ENCODE data around the gene COPB1.

The COPB1 gene

DNA sequence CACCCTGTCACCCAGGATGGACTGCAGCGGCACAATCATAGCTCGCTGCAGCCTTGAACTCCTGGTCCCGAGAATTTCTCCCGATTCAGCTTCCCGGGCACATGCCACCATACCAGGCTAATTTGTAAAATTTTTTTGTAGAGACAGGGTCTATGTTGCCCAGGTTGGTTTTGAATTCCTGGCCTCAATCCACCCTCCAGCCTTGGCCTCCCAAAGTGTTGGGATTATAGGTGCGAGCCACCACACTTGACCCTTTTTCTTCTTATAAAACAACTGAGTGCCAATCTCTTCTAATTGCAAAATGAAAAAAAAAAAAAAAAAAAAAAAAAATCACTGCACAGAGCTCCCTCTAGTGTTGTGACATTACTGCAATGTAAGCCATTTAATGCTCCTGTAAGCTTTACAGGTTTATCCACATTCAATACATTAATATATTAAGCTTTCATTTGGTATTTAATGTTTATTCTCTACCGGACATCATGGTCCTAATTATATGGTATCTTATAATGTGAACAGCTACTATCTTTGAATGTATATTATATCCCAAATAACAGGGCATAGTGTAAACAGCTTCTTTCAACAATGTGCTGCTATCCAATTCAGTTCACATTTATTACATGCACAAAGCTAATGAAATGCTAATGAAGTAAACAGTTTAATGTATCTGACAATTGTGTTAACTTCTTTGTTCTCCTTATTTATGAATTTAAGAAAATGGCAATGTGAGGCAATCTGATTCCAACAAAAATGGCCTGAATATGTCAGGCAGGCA, 44.6 kb downstream of the COPB1 start:
- Histone ChIP-seq H3K4me3 (ENCODE audit: low read length in 2 of 2) (no peak overlapping the region), H3K9me3 (ENCODE audit: control insufficient read depth in 2 of 2, low read length in 2 of 2) (no peaks in the 10 kb centered on the region), H3K27me3 (ENCODE audit: control insufficient read depth in 1 of 2, insufficient read depth in 2 of 2, low read length in 2 of 2) (no peaks in the 10 kb centered on the region), H3K9ac (ENCODE audit: low read length in 2 of 2) (no peak overlapping the region), H3K36me3 (ENCODE audit: control insufficient read depth in 2 of 2, insufficient read depth in 2 of 2, low read length in 2 of 2) (peaks cover 9 to 13% of the 10 kb centered on the region in 2 donors), H3K27ac (ENCODE audit: low read length) (no peak overlapping the region), H3K4me1 (ENCODE audit: control insufficient read depth, insufficient read depth, low read length) (no peaks in the 10 kb centered on the region)

DNA sequence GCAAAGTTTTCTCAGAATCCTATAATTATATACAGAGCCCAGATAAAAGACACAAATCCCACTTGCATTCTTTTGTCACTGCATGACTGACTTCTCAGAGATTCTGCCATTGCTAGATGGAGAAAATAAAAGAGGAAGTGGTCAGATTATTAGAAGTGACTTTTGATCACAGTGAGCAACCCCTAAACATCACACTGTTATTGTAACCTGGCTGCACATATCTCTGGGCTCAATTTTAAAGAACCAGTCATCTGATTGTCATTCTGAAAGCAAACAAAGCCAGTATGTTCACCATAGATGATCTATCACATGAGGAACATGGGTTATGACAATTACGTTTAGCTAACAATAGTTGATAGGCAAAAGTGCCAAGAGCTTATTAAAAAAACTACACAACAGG, 47.8 kb downstream of the COPB1 start:
- no peaks in the 10 kb centered on the region for H3K9me3 ChIP-seq (ENCODE audit: control insufficient read depth in 2 of 2, low read length in 2 of 2)
- H3K36me3 ChIP-seq (ENCODE audit: control insufficient read depth in 2 of 2, insufficient read depth in 2 of 2, low read length in 2 of 2) = peaks cover 0 to 5% of the 10 kb centered on the region in 2 donors
- H3K27me3 ChIP-seq (ENCODE audit: control insufficient read depth in 1 of 2, insufficient read depth in 2 of 2, low read length in 2 of 2) = no peaks in the 10 kb centered on the region
- H3K27ac ChIP-seq (ENCODE audit: low read length) = no peak overlapping the region
- H3K9ac ChIP-seq (ENCODE audit: low read length in 2 of 2) = no peak overlapping the region
- H3K4me3 ChIP-seq (ENCODE audit: low read length in 2 of 2) = no peak overlapping the region
- H3K4me1 ChIP-seq (ENCODE audit: control insufficient read depth, insufficient read depth, low read length) = no peaks in the 10 kb centered on the region

DNA sequence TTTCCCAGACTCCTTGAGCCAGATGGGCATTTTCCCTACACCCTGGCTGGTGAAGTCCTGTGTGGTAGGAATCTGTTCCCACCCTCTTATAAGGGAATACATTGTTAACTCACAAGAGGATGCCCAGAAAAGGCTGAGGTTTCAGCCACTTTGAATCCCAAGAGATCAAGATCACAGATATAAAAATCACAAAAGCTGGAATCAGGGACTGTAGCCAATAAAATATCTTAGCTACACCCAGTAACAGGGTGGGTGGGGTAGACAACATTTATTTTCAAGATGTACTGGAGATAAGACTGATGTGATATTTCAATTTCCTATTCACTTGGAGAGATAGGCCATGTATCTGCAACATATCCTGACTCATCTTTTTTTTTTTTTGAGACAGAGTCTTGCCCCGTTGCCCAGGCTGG, 50.3 kb downstream of the COPB1 start:
- Histone ChIP-seq H3K27me3 (ENCODE audit: control insufficient read depth in 1 of 2, insufficient read depth in 2 of 2, low read length in 2 of 2) (no peaks in the 10 kb centered on the region), H3K9me3 (ENCODE audit: control insufficient read depth in 2 of 2, low read length in 2 of 2) (no peaks in the 10 kb centered on the region), H3K27ac (ENCODE audit: low read length) (no peak overlapping the region), H3K9ac (ENCODE audit: low read length in 2 of 2) (no peak overlapping the region), H3K36me3 (ENCODE audit: control insufficient read depth in 2 of 2, insufficient read depth in 2 of 2, low read length in 2 of 2) (peaks cover 0 to 2% of the 10 kb centered on the region in 2 donors), H3K4me3 (ENCODE audit: low read length in 2 of 2) (no peak overlapping the region), H3K4me1 (ENCODE audit: control insufficient read depth, insufficient read depth, low read length) (no peaks in the 10 kb centered on the region)

DNA sequence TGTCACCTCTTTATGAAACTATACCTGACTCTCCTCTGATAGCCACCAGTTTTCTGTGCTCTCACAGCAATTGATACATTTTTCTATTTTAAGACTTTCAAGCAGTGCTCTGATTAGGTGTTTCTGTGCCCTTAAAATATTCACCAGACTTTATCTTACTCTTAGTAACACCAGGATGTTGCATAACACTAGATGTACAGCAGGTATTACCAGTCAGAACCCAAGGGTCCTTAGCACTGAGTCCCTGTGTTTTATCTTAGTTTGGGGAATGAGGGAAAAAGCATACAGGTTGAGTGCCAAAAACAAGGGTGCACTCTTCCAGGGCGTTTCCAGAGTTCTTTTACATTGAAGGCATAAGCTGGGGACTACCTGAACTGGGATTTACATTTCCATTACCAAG, 51.4 kb downstream of the COPB1 start:
- no peak overlapping the region for H3K9ac ChIP-seq (ENCODE audit: low read length in 2 of 2)
- H3K4me1 ChIP-seq (ENCODE audit: control insufficient read depth, insufficient read depth, low read length) = no peaks in the 10 kb centered on the region
- no peak overlapping the region for H3K27ac ChIP-seq (ENCODE audit: low read length)
- H3K36me3 ChIP-seq (ENCODE audit: control insufficient read depth in 2 of 2, insufficient read depth in 2 of 2, low read length in 2 of 2) = peaks cover 0 to 2% of the 10 kb centered on the region in 2 donors
- no peak overlapping the region for H3K4me3 ChIP-seq (ENCODE audit: low read length in 2 of 2)
- no peaks in the 10 kb centered on the region for H3K9me3 ChIP-seq (ENCODE audit: control insufficient read depth in 2 of 2, low read length in 2 of 2)
- no peaks in the 10 kb centered on the region for H3K27me3 ChIP-seq (ENCODE audit: control insufficient read depth in 1 of 2, insufficient read depth in 2 of 2, low read length in 2 of 2)

DNA sequence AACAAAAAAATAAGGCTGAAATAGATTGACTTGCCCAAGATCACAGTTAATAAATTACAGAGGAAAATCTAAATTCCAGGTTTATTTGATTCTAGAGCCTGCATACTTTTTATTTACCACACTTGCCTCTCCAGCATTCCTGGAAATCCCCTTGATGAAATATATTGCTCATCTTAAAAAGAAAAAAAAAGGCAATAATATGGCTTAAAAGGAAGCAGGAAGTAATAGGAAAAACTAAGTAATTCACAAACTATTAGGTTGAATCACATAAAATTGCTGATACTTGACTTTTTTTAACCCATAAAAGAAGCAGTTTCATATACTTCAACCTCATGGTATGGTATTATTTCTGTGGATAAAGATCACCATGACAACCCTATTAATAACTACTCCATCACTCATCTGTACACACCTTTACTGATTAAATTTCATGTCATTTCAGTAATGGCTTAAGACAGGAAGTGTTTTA, 52.9 kb downstream of the COPB1 start:
- H3K27me3 ChIP-seq (ENCODE audit: control insufficient read depth in 1 of 2, insufficient read depth in 2 of 2, low read length in 2 of 2) = no peaks in the 10 kb centered on the region
- H3K9ac ChIP-seq (ENCODE audit: low read length in 2 of 2) = no peak overlapping the region
- no peak overlapping the region for H3K4me3 ChIP-seq (ENCODE audit: low read length in 2 of 2)
- H3K9me3 ChIP-seq (ENCODE audit: control insufficient read depth in 2 of 2, low read length in 2 of 2) = no peaks in the 10 kb centered on the region
- H3K27ac ChIP-seq (ENCODE audit: low read length) = no peak overlapping the region
- no peaks in the 10 kb centered on the region for H3K4me1 ChIP-seq (ENCODE audit: control insufficient read depth, insufficient read depth, low read length)
- H3K36me3 ChIP-seq (ENCODE audit: control insufficient read depth in 2 of 2, insufficient read depth in 2 of 2, low read length in 2 of 2) = no peaks in the 10 kb centered on the region

DNA sequence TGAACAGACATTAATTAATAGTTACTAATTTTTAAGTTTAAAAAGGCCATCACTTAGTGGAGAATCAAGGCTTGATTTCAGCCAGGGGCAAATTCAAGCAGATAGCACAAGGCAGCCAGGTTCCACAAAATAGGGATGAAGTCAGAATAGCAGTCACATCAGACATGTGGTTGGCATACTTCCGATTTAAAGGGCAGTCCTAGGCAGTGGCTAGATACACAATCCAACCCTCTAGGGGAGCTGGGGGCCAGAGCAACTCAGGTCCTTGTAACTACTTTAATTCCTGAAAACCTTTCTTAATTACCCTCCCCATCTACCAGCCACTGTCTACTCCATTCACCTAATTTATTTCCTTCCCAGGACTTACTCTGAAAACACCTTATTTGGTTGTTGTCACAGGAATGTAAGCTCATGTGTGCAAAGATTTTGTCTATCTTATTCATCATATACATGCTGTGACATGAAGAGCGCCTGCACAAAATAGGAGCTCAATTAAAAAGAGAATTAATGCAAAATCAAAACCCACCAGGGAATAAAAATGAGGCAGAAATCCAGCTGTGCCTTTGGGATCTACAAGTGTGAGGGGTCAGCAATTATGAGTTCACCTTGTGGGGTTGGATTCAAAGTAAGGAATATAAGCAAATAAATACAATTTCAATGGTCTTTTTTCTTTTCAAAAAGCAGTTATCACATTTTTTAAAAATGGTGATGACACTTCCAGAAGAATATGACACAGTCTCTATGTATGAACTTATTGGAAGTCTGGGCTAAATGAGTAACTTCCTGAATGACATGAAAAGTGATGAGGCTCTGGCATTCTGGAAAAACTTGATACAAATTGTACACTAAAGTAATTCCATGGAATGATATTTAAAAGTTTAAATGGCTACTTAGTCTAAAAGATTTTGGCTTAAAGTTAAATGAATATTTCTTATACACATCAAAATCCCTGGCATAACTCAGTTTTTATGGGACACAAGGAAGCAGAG, 53.8 kb downstream of the COPB1 start:
- H3K4me3 ChIP-seq (ENCODE audit: low read length in 2 of 2) = no peak overlapping the region
- H3K27ac ChIP-seq (ENCODE audit: low read length) = no peak overlapping the region
- no peaks in the 10 kb centered on the region for H3K27me3 ChIP-seq (ENCODE audit: control insufficient read depth in 1 of 2, insufficient read depth in 2 of 2, low read length in 2 of 2)
- no peaks in the 10 kb centered on the region for H3K36me3 ChIP-seq (ENCODE audit: control insufficient read depth in 2 of 2, insufficient read depth in 2 of 2, low read length in 2 of 2)
- no peaks in the 10 kb centered on the region for H3K4me1 ChIP-seq (ENCODE audit: control insufficient read depth, insufficient read depth, low read length)
- no peak overlapping the region for H3K9ac ChIP-seq (ENCODE audit: low read length in 2 of 2)
- H3K9me3 ChIP-seq (ENCODE audit: control insufficient read depth in 2 of 2, low read length in 2 of 2) = no peaks in the 10 kb centered on the region

DNA sequence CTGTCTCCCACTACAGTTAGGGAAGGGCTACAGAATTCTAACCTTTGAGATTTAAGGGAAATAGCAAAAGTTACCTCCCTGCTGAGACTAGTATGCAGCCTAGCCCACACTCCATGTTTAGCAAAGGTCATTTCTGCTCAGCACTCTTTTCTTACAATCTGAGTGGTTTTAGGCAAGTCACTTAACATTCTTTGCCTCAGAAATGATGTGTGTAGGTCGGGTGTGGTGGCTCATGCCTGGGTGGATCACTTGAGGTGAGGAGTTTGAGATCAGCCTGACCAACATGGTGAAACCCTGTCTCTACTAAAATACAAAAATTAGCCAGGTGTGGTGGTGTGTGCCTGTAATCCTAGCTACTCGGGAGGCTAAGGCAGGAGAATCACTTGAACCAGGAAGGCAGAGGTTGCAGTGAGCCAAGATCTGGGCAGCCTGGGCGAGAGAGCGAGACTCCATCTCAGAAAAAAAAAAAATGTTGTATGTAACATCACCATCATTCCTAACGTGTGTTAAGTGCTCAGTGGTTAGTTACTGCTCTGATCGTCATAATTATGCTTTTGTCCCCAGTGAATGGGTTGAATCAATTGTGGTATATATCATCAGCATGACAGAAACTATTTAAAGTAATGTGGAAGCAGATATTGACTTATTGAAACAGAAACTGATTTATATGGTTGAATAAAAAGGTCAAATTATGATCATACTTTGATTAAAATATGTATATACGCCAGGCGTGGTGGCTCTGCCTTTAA, 55.0 kb downstream of the COPB1 start:
- Histone ChIP-seq H3K9ac (ENCODE audit: low read length in 2 of 2) (no peak overlapping the region), H3K27ac (ENCODE audit: low read length) (no peak overlapping the region), H3K4me3 (ENCODE audit: low read length in 2 of 2) (no peak overlapping the region), H3K27me3 (ENCODE audit: control insufficient read depth in 1 of 2, insufficient read depth in 2 of 2, low read length in 2 of 2) (no peaks in the 10 kb centered on the region), H3K4me1 (ENCODE audit: control insufficient read depth, insufficient read depth, low read length) (no peaks in the 10 kb centered on the region), H3K36me3 (ENCODE audit: control insufficient read depth in 2 of 2, insufficient read depth in 2 of 2, low read length in 2 of 2) (no peaks in the 10 kb centered on the region), H3K9me3 (ENCODE audit: control insufficient read depth in 2 of 2, low read length in 2 of 2) (no peaks in the 10 kb centered on the region)

DNA sequence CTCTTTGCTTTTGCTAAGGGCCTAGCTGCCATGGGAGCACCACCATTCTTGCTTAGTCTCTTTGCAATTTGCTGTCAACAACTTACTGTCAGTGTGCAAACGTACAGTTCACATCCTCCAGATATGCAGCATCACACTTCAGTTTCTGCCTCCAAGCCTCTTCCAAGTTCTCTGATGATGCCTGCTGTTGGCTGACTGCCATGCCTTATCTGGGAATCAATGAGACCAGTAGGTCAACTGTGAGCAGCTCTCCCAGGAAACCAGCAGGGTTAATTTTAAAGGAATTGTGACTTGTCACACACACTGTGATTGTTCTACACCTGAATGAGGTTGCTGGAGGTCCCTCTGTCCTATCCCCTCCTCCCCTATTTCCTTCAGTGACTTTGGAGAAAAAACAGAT, 56.0 kb downstream of the COPB1 start:
- Histone ChIP-seq H3K9me3 (ENCODE audit: control insufficient read depth in 2 of 2, low read length in 2 of 2) (no peaks in the 10 kb centered on the region), H3K36me3 (ENCODE audit: control insufficient read depth in 2 of 2, insufficient read depth in 2 of 2, low read length in 2 of 2) (no peaks in the 10 kb centered on the region), H3K27ac (ENCODE audit: low read length) (no peak overlapping the region), H3K4me1 (ENCODE audit: control insufficient read depth, insufficient read depth, low read length) (no peaks in the 10 kb centered on the region), H3K9ac (ENCODE audit: low read length in 2 of 2) (no peak overlapping the region), H3K4me3 (ENCODE audit: low read length in 2 of 2) (no peak overlapping the region), H3K27me3 (ENCODE audit: control insufficient read depth in 1 of 2, insufficient read depth in 2 of 2, low read length in 2 of 2) (no peaks in the 10 kb centered on the region)

DNA sequence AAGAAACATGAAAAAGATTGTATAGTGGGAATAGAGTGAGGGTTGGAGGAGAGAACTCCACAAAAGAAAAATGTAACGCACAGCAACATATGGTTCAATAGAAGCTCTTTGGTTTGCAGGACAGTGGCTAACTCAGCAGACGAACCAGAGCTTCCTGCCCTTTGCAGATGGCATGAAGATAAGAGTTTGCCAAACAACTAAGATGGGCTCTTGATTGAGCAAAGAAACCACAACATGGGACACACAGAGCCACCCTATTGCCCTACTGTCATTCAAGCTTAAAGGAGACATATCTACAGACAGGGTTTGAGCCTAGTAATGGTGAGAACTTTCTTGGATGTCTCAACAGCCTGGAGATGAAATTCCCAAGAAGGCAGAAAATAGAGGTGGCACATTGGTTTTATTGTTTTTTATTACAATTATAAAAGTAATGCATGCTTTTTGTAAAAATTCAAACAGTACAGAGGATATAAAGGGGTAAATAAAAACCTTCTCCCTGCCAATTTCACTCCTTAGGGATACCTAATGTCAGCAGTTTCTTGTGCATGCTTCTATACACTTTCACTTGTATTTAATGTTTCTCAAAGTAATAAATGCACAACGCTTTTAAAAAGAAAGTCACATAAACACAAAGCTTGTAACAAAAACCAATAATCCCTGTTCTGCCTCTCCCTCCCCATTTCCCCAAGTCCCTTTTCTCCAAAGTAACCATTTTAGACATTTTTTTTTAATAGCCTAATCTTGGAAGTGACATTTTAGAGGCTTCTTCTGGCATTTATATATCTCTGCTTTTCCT, 63.7 kb downstream of the COPB1 start:
- H3K27ac ChIP-seq (ENCODE audit: low read length) = no peak overlapping the region
- H3K4me3 ChIP-seq (ENCODE audit: low read length in 2 of 2) = no peak overlapping the region
- H3K27me3 ChIP-seq (ENCODE audit: control insufficient read depth in 1 of 2, insufficient read depth in 2 of 2, low read length in 2 of 2) = no peaks in the 10 kb centered on the region
- H3K36me3 ChIP-seq (ENCODE audit: control insufficient read depth in 2 of 2, insufficient read depth in 2 of 2, low read length in 2 of 2) = no peaks in the 10 kb centered on the region
- H3K9me3 ChIP-seq (ENCODE audit: control insufficient read depth in 2 of 2, low read length in 2 of 2) = no peaks in the 10 kb centered on the region
- H3K9ac ChIP-seq (ENCODE audit: low read length in 2 of 2) = no peak overlapping the region
- no peaks in the 10 kb centered on the region for H3K4me1 ChIP-seq (ENCODE audit: control insufficient read depth, insufficient read depth, low read length)

DNA sequence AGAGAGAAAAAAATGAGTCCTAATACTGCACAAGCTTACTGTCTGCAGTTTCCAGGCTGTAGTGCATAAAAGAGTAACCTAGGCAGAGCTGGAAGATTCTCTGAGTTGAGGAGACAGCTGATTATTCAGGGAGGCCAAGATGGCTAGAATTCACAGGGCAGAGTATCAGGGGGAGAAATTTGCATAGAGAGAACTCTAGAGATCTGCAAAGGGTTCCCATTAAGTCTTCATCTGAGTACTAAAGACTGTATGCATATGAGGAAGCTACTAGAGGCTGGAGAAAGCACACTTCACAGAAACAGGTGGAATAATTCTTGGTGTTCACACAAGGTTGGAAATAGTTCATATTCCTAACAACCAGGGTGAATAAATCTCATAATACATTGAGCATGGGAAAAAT, 74.0 kb downstream of the COPB1 start:
- Histone ChIP-seq H3K4me1 (ENCODE audit: control insufficient read depth, insufficient read depth, low read length) (peaks cover 19% of the 10 kb centered on the region), H3K9me3 (ENCODE audit: control insufficient read depth in 2 of 2, low read length in 2 of 2) (no peaks in the 10 kb centered on the region), H3K27ac (ENCODE audit: low read length) (no peak overlapping the region), H3K27me3 (ENCODE audit: control insufficient read depth in 1 of 2, insufficient read depth in 2 of 2, low read length in 2 of 2) (no peaks in the 10 kb centered on the region), H3K36me3 (ENCODE audit: control insufficient read depth in 2 of 2, insufficient read depth in 2 of 2, low read length in 2 of 2) (no peaks in the 10 kb centered on the region), H3K4me3 (ENCODE audit: low read length in 2 of 2) (no peak overlapping the region), H3K9ac (ENCODE audit: low read length in 2 of 2) (no peak overlapping the region)

Data from stomach smooth muscle (tissue), 2 donors.